CD4-positive, alpha-beta T cell treated with Interferon gamma for 1 hour (primary cell): ENCODE data around the gene FUT1.
A peak's percentile ranks its signal among the peaks of the same experiment; 100 is the strongest.
"Not testable (repeated sequence)": the region's sequence is repeated elsewhere in the genome, so short reads cannot be mapped to it uniquely, and the experiment has no call there.

Experiments
- DNase-seq: peaks from one replicate; pipeline ENCODE4 v3.0.0-alpha.2; 2020

FUT1 gene

GRCh38 chr19:48752496-48753365 is at the start of gene FUT1:
TSS of gene FUT1 (minus strand) at chr19:48752641. CDS start at chr19:48751281, 1,360 bp downstream.
- peak; percentile 34 for DNase-seq

- no peak for DNase-seq
These were observed 47.2 kb upstream of the FUT1 start for GRCh38 chr19:48799358-48800300.

GRCh38 chr19:48798937-48799336 is 46.5 kb upstream of the FUT1 start:
- DNase-seq: no peak

GRCh38 chr19:48797103-48797502 is 44.7 kb upstream of the FUT1 start:
- no peak for DNase-seq

- no peak for DNase-seq
These were observed 44.0 kb upstream of the FUT1 start for GRCh38 chr19:48796298-48797083.

- DNase-seq: no peak
These were observed 43.2 kb upstream of the FUT1 start for GRCh38 chr19:48795685-48796070.

GRCh38 chr19:48795055-48795684 is 42.7 kb upstream of the FUT1 start:
- peak; percentile 88 for DNase-seq

GRCh38 chr19:48794291-48794690 is 41.9 kb upstream of the FUT1 start:
- no peak for DNase-seq

- no peak for DNase-seq
These were observed 40.8 kb upstream of the FUT1 start for GRCh38 chr19:48793271-48793670.

- not testable (repeated sequence) for DNase-seq
These were observed 34.9 kb upstream of the FUT1 start for GRCh38 chr19:48787331-48787730.

- DNase-seq: not testable (repeated sequence)
These were observed 34.0 kb upstream of the FUT1 start for GRCh38 chr19:48786422-48786821.

GRCh38 chr19:48784527-48784926 is 32.1 kb upstream of the FUT1 start:
- no peak for DNase-seq

GRCh38 chr19:48780631-48781391 is 28.4 kb upstream of the FUT1 start:
- peak; percentile 35 for DNase-seq

GRCh38 chr19:48779636-48780035 is 27.2 kb upstream of the FUT1 start:
- no peak for DNase-seq

GRCh38 chr19:48777720-48778119 is 25.3 kb upstream of the FUT1 start:
- DNase-seq: no peak

- DNase-seq: no peak
These were observed 24.7 kb upstream of the FUT1 start for GRCh38 chr19:48777139-48777538.

- no peak for DNase-seq
These were observed 20.1 kb upstream of the FUT1 start for GRCh38 chr19:48772503-48772953.

- no peak for DNase-seq
These were observed 18.5 kb upstream of the FUT1 start for GRCh38 chr19:48770734-48771472.

GRCh38 chr19:48770266-48770665 is 17.8 kb upstream of the FUT1 start:
- DNase-seq: no peak

GRCh38 chr19:48768994-48769713 is 16.7 kb upstream of the FUT1 start:
- DNase-seq: no peak
